ENCODE data around the gene KRTAP5-7.

- TF ChIP-seq CTCF (IDR thresholded peaks at IDR 0.05; ENCODE audit: low read length) (no peak), EZH2 (IDR thresholded peaks at IDR 0.05; ENCODE audit: borderline replicate concordance, low read length) (no peak)
Measured at GRCh38 chr11:71483692-71484091, 43.4 kb upstream of the KRTAP5-7 start.

Measured in OCI-LY1 (cell line).